Natural killer cell (primary cell): Measurements from ENCODE around the gene HAUS7. TPM values are rescaled to one million over a fixed set of nuclear protein-coding genes. Genes with fewer than 3 reads are reported as not detected.

Experiments used
- ATAC-seq, 3 donors: fragments of 150-1000 bp in 2 of 3; fragments of 200-7000 bp in 1 of 3; cut with Tn5 transposase; 1 replicate in 1 of 3; 2 replicates in 2 of 3; pipeline ENCODE4 v1.10.0; 2021; ENCODE audit warnings: mild to moderate bottlenecking in 2 of 3, moderate library complexity in 2 of 3
- DNase-seq, 2 donors: peaks; one replicate each; pipeline versions ENCODE4 v3.0.0 to v3.0.0-alpha.2; 2013 to 2021; ENCODE audit warnings: mixed read lengths in 1 of 2
- H3K27ac ChIP-seq: one replicate; pipeline ENCODE4 v1.5.1; 2013; ENCODE audit warnings: mild to moderate bottlenecking, low read length
- H3K27me3 ChIP-seq: one replicate; pipeline ENCODE4 v1.6.1; 2013; ENCODE audit warnings: low read length; ENCODE audit not compliant: control insufficient read depth, insufficient read depth
- H3K36me3 ChIP-seq: one replicate; pipeline ENCODE4 v1.6.1; 2013; ENCODE audit warnings: low read length; ENCODE audit not compliant: control insufficient read depth, insufficient read depth
- H3K4me1 ChIP-seq: one replicate; pipeline ENCODE4 v1.6.1; 2013; ENCODE audit warnings: low read length; ENCODE audit not compliant: control insufficient read depth, insufficient read depth
- H3K4me3 ChIP-seq: one replicate; pipeline ENCODE4 v1.5.1; 2013; ENCODE audit warnings: low read length
- H3K9me3 ChIP-seq: one replicate; pipeline ENCODE4 v1.6.1; 2013; ENCODE audit warnings: low read length; ENCODE audit not compliant: control insufficient read depth, insufficient read depth
- H3K27ac Mint-ChIP-seq, 2 donors: one replicate each; pipeline ENCODE4 v1.8.0; 2022; ENCODE audit warnings: mild to moderate bottlenecking in 2 of 2, mixed read lengths in 2 of 2, moderate library complexity in 1 of 2
- H3K27me3 Mint-ChIP-seq, 2 donors: one replicate each; pipeline ENCODE4 v1.8.0; 2022; ENCODE audit warnings: low read depth in 2 of 2, mixed read lengths in 2 of 2
- H3K36me3 Mint-ChIP-seq: one replicate; pipeline ENCODE4 v1.8.0; 2022; ENCODE audit warnings: mixed read lengths
- H3K4me1 Mint-ChIP-seq, 2 donors: one replicate each; pipeline ENCODE4 v1.8.0; 2022; ENCODE audit warnings: mixed read lengths in 2 of 2
- H3K4me3 Mint-ChIP-seq: one replicate; pipeline ENCODE4 v1.8.0; 2022; ENCODE audit warnings: mild to moderate bottlenecking, moderate library complexity, mixed read lengths
- H3K9me3 Mint-ChIP-seq, 2 donors: one replicate each; pipeline ENCODE4 v1.8.0; 2022; ENCODE audit warnings: mixed read lengths in 2 of 2
- CTCF ChIP-seq: fragments of 200-600 bp; IDR thresholded peaks from one replicate; pipeline ENCODE4 v1.8.0; 2022; ENCODE audit warnings: antibody characterized with exemption
- whole genome bisulfite sequencing: methylation state at CpG from one replicate; pipeline ENCODE4 v1.1.7; 2013; ENCODE audit warnings: missing lambda C conversion rate; ENCODE audit not compliant: insufficient coverage; 5-methylcytosine and 5-hydroxymethylcytosine counted together
- intact Hi-C: fragments of 100-400 bp; cut with micrococcal nuclease; formaldehyde crosslinking; loops from one replicate; pipeline ENCODE4 v1.14.2; 2022
- total RNA-seq, 4 donors: library from RNA; stranded (reverse); fragments of 120-200 nt in 1 of 4; gene quantifications; one replicate each; pipeline versions ENCODE4 v1.2.3 to v1.2.4, GENCODE V29; 2013 to 2022

HAUS7 gene
- total RNA-seq, 3 donors from 2014 or later (not counting 1 experiment from before 2014, with no cell fraction given): 27.4 to 33.1 (median 31.9) TPM

GRCh38 chrX:153501530-153501929 is 31.2 kb upstream of the HAUS7 start:
- no peak for DNase-seq
- Mint-ChIP-seq H3K4me1 (no peaks in the 10 kb centered on the region), H3K36me3 (no peaks in the 10 kb centered on the region), H3K9me3 (no peaks in the 10 kb centered on the region), H3K27ac (no peak overlapping the region), H3K27me3 (no peaks in the 10 kb centered on the region), H3K4me3 (no peak overlapping the region)
- Histone ChIP-seq H3K27ac (no peak overlapping the region), H3K27me3 (no peaks in the 10 kb centered on the region), H3K4me1 (no peaks in the 10 kb centered on the region), H3K4me3 (no peak overlapping the region), H3K9me3 (no peaks in the 10 kb centered on the region), H3K36me3 (no peaks in the 10 kb centered on the region)
- 95% methylated on average over 7 of the region's 8 CpGs for WGBS
- no peak for TF ChIP-seq CTCF
- no peak for ATAC-seq
- intact Hi-C loops: no loop called here

GRCh38 chrX:153500676-153501280 is 30.4 kb upstream of the HAUS7 start:
- Mint-ChIP-seq H3K27me3 (peaks cover 0 to 2% of the 10 kb centered on the region in 2 donors), H3K4me1 (no peaks in the 10 kb centered on the region), H3K36me3 (no peaks in the 10 kb centered on the region), H3K4me3 (no peak overlapping the region), H3K27ac (no peak overlapping the region), H3K9me3 (no peaks in the 10 kb centered on the region)
- no peaks in the 10 kb centered on the region for H3K27me3 ChIP-seq
- H3K4me3 ChIP-seq: no peak overlapping the region
- ATAC-seq (peak in 1 of 3 donors; percentile 30), DNase-seq (no peak)
- WGBS: 88% methylated on average over 9 of the region's 9 CpGs
- H3K27ac ChIP-seq: no peak overlapping the region
- intact Hi-C loops: no loop called here
- no peaks in the 10 kb centered on the region for H3K4me1 ChIP-seq
- no peak for TF ChIP-seq CTCF
- H3K9me3 ChIP-seq: no peaks in the 10 kb centered on the region
- no peaks in the 10 kb centered on the region for H3K36me3 ChIP-seq

- no peak for DNase-seq
Observed at GRCh38 chrX:153499876-153500275, 29.5 kb upstream of the HAUS7 start.

More at GRCh38 chrX:153499876-153500275, 29.5 kb upstream of the HAUS7 start:
- H3K4me1 Mint-ChIP-seq: peaks cover 0 to 3% of the 10 kb centered on the region in 2 donors
- no peak overlapping the region for H3K4me3 Mint-ChIP-seq
- ATAC-seq: no peak
- no peaks in the 10 kb centered on the region for H3K9me3 ChIP-seq
- H3K27ac Mint-ChIP-seq: no peak overlapping the region
- 89% methylated on average over 17 of the region's 17 CpGs for WGBS
- no peaks in the 10 kb centered on the region for H3K27me3 ChIP-seq
- intact Hi-C loops: no loop called here
- H3K36me3 ChIP-seq: no peaks in the 10 kb centered on the region
- no peak for TF ChIP-seq CTCF
- H3K9me3 Mint-ChIP-seq: no peaks in the 10 kb centered on the region
- peaks cover 0 to 2% of the 10 kb centered on the region in 2 donors for H3K27me3 Mint-ChIP-seq
- no peaks in the 10 kb centered on the region for H3K36me3 Mint-ChIP-seq
- no peak overlapping the region for H3K4me3 ChIP-seq
- no peak overlapping the region for H3K27ac ChIP-seq
- no peaks in the 10 kb centered on the region for H3K4me1 ChIP-seq
